ENCODE data around the gene DHRS7C.

DHRS7C gene

DNA sequence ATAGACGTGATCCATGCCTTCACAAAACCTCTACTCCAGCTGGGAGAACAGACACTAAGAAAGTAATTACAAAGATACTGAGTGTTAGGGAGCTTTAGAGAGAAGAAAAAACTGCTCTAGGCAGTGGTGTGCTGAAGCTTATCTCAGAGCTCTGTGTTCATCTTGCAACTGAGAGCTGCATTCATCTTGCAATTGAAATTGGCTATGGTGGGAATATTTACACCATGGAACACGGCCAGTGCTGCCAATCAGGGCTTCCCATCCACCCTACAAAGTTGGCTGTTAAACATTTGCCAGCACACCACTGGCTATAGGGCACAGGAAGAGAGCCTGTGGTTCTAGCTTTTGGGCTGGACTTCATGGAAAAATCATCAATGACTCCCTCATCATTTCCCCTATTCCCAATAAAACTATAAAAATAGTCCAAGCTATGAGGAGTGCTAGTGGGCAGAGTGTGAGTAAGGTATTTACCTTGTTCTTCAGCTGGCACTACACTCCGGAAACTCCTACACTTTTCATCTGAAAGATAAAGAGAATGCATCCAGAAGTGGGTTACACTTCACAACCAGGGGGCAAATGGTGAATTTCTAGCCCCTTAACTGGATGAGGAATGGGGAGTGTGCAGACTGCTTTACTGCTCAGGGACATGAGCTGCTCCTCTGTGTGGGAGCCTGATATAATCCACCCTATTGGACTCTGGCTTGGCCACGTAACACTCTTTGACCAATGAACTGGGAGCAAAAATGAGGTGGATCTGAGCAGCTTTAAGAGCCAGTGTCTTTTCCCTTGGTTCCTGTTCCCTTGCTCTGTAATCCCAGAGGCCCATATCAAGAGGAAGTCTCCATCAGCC, 18.9 kb upstream of the DHRS7C start:
- no peak overlapping the region for H3K4me3 ChIP-seq (replicated peaks in 1 of 2; ENCODE audit: low read depth in 2 of 2, low read length in 2 of 2)
- DNase-seq (ENCODE audit: low read depth in 2 of 2), result no peak
- TF ChIP-seq, protein P1, sequence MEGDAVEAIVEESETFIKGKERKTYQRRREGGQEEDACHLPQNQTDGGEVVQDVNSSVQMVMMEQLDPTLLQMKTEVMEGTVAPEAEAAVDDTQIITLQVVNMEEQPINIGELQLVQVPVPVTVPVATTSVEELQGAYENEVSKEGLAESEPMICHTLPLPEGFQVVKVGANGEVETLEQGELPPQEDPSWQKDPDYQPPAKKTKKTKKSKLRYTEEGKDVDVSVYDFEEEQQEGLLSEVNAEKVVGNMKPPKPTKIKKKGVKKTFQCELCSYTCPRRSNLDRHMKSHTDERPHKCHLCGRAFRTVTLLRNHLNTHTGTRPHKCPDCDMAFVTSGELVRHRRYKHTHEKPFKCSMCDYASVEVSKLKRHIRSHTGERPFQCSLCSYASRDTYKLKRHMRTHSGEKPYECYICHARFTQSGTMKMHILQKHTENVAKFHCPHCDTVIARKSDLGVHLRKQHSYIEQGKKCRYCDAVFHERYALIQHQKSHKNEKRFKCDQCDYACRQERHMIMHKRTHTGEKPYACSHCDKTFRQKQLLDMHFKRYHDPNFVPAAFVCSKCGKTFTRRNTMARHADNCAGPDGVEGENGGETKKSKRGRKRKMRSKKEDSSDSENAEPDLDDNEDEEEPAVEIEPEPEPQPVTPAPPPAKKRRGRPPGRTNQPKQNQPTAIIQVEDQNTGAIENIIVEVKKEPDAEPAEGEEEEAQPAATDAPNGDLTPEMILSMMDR (IDR thresholded peaks at IDR 0.05; ENCODE audit: low read depth, low read length), result no peak

DNA sequence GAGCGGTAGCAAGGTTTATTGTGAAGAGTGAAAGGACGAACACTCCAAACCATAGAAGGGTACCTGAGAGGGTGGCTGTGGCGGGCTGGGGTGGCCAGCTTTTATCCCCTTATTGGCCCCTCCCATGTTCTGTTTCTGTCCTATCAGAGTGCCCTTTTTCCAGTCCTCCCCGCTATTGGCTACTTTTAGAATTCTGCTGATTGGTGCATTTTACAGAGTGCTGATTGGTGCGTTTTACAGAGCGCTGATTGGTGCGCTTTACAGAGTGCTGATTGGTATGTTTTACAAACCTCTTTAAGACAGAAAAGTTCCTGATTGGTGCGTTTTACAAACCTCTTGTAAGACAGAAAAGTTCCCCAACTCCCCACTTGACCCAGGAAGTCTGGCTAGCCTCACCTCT, 18.0 kb upstream of the DHRS7C start:
- TF ChIP-seq, protein P1 (IDR thresholded peaks at IDR 0.05; ENCODE audit: low read depth, low read length), result no peak
- DNase-seq (ENCODE audit: low read depth in 2 of 2), result no peak
- no peak overlapping the region for H3K4me3 ChIP-seq (replicated peaks in 1 of 2; ENCODE audit: low read depth in 2 of 2, low read length in 2 of 2)

DNA sequence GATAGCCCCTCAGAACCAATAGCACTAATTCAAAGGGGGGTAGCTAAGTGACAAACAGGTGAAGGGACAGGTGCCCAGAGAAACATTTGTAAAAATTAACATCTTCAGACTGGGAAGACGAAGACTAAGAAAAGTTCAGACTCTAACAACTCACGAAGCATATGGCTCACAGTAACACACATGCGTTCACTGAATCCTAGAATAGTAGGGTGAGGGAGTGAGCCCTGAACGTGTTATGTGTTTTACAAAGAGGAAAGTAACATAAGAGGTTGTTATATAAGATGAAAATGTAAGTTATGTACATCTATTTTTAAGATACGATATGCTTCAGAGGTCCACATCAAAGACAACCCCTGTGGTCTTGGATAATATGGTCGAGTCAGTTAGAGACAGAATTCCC, 15.3 kb upstream of the DHRS7C start:
- TF ChIP-seq, protein P1 (IDR thresholded peaks at IDR 0.05; ENCODE audit: low read depth, low read length), result no peak
- no peak overlapping the region for H3K4me3 ChIP-seq (replicated peaks in 1 of 2; ENCODE audit: low read depth in 2 of 2, low read length in 2 of 2)
- no peak for DNase-seq (ENCODE audit: low read depth in 2 of 2)

DNA sequence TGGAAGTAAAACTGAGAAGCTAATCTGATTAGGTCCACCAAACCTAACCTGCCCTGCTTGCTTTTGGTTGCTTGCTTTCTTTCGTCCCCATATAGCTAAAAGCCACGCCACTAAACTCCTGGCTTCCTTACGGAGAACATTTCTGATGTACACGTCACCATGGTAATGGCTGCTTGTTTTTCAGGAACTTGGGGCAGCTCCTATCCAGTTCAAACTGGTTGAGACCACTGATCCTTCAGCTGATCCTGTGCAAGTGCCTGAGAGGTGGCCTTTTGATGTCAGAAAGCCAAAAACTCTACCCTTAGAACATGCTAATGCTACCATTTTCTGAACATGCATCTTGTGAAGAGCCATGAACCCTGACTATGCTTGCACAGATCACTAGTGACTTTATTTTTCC, 14.4 kb upstream of the DHRS7C start:
- TF ChIP-seq, protein P1 (IDR thresholded peaks at IDR 0.05; ENCODE audit: low read depth, low read length), result no peak
- no peak overlapping the region for H3K4me3 ChIP-seq (replicated peaks in 1 of 2; ENCODE audit: low read depth in 2 of 2, low read length in 2 of 2)

DNA sequence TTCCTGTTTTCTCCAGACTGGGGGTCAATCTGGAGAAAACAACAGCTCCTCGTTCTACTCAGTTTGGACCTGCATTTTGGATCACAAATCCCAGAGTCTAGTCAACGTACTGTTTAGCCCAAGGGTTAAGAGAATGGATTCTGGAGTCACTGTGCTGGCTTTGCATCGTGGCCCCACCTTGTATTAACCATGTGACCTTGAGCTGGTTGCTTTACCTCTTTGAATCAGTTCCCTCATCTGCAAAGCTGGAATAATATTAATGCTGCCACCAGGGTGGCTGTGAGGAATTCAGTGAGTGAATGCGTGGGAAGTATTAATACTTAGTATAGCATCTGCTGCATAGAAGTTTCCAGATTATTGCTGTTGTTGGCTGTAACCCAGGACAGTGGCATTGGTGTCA, 11.3 kb upstream of the DHRS7C start:
- H3K4me3 ChIP-seq (replicated peaks in 1 of 2; ENCODE audit: low read depth in 2 of 2, low read length in 2 of 2), result no peak overlapping the region
- DNase-seq (ENCODE audit: low read depth in 2 of 2), result no peak
- TF ChIP-seq, protein P1 (IDR thresholded peaks at IDR 0.05; ENCODE audit: low read depth, low read length), result no peak

More for the DNA sequence above, 14.4 kb upstream of the DHRS7C start:
- DNase-seq (ENCODE audit: low read depth in 2 of 2), result no peak

DNA sequence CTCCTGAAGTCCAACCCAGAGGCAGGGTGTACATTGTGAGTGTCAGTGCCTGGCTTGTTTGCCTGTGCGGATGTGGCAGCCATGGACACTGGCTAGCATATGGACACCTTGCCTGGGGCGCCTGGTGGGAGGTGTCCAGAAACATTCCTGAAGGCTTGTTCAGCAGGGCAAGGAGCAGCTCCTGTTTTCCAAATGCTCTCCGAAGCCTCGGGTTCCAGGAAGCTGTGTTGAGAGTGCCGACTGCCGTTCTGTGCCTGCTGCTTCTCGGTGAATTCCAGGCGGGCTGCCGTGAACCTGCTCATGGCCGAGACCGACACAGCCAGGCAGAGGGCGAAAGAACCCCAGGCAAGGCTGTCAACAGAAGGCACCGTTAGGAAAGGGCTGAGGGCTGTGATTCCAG, 10.9 kb upstream of the DHRS7C start:
- no peak for DNase-seq (ENCODE audit: low read depth in 2 of 2)
- no peak overlapping the region for H3K4me3 ChIP-seq (replicated peaks in 1 of 2; ENCODE audit: low read depth in 2 of 2, low read length in 2 of 2)
- TF ChIP-seq, protein P1 (IDR thresholded peaks at IDR 0.05; ENCODE audit: low read depth, low read length), result no peak
